ENCODE results near the gene ADK.

GRCh38 chr10:74140553-74140952, 10.5 kb upstream of the ADK start:
- TF ChIP-seq, protein P1, sequence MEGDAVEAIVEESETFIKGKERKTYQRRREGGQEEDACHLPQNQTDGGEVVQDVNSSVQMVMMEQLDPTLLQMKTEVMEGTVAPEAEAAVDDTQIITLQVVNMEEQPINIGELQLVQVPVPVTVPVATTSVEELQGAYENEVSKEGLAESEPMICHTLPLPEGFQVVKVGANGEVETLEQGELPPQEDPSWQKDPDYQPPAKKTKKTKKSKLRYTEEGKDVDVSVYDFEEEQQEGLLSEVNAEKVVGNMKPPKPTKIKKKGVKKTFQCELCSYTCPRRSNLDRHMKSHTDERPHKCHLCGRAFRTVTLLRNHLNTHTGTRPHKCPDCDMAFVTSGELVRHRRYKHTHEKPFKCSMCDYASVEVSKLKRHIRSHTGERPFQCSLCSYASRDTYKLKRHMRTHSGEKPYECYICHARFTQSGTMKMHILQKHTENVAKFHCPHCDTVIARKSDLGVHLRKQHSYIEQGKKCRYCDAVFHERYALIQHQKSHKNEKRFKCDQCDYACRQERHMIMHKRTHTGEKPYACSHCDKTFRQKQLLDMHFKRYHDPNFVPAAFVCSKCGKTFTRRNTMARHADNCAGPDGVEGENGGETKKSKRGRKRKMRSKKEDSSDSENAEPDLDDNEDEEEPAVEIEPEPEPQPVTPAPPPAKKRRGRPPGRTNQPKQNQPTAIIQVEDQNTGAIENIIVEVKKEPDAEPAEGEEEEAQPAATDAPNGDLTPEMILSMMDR (conservative IDR thresholded peaks at IDR 0.05; ENCODE audit: low read length) = no peak
- TF ChIP-seq EZH2phosphoT487 (IDR thresholded peaks at IDR 0.05; ENCODE audit: borderline replicate concordance) = no peak

Data from Loucy (cell line).